GM19043 (cell line): ENCODE results near the gene SCARB1.
A peak's percentile ranks its signal among the peaks of the same experiment; 100 is the strongest.
"Not testable (repeated sequence)": the region's sequence is repeated elsewhere in the genome, so short reads cannot be mapped to it uniquely, and the experiment has no call there.

Experiments used
- ATAC-seq: cut with Tn5 transposase; IDR thresholded peaks from one replicate; pipeline ENCODE4 v1.9.1; 2021; ENCODE audit warnings: low read depth; ENCODE audit not compliant: unreplicated experiment

The SCARB1 gene

GRCh38 chr12:124884587-124885438 lies 21.1 kb upstream of the SCARB1 start:
- peak; percentile 89 for ATAC-seq

GRCh38 chr12:124883263-124884130 lies 19.8 kb upstream of the SCARB1 start:
- ATAC-seq = no peak

GRCh38 chr12:124881123-124881522 lies 17.5 kb upstream of the SCARB1 start:
- no peak for ATAC-seq

- ATAC-seq = not testable (repeated sequence)
These were observed 16.7 kb upstream of the SCARB1 start for GRCh38 chr12:124880335-124880734.

GRCh38 chr12:124878795-124879516 lies 15.3 kb upstream of the SCARB1 start:
- no peak for ATAC-seq

GRCh38 chr12:124877423-124877822 lies 13.8 kb upstream of the SCARB1 start:
- ATAC-seq = no peak

GRCh38 chr12:124876171-124876570 lies 12.5 kb upstream of the SCARB1 start:
- no peak for ATAC-seq

GRCh38 chr12:124875803-124876132 lies 12.1 kb upstream of the SCARB1 start:
- no peak for ATAC-seq

GRCh38 chr12:124874988-124875802 lies 11.5 kb upstream of the SCARB1 start:
- no peak for ATAC-seq

- ATAC-seq = no peak
These were observed 10.5 kb upstream of the SCARB1 start for GRCh38 chr12:124874188-124874587.

- ATAC-seq = no peak
These were observed 8.5 kb upstream of the SCARB1 start for GRCh38 chr12:124872068-124872719.

GRCh38 chr12:124871297-124871696 lies 7.6 kb upstream of the SCARB1 start:
- ATAC-seq = no peak

- ATAC-seq = no peak
These were observed 6.9 kb upstream of the SCARB1 start for GRCh38 chr12:124870515-124870914.

- no peak for ATAC-seq
These were observed 5.5 kb upstream of the SCARB1 start for GRCh38 chr12:124869059-124869665.

GRCh38 chr12:124868252-124869058 lies 4.8 kb upstream of the SCARB1 start:
- no peak for ATAC-seq

GRCh38 chr12:124867401-124867930 lies 3.8 kb upstream of the SCARB1 start:
- ATAC-seq = no peak

- ATAC-seq = no peak
These were observed 3.3 kb upstream of the SCARB1 start for GRCh38 chr12:124866883-124867400.
